Measurements from ENCODE around the gene ZBTB21. TPM values are rescaled to one million over a fixed set of nuclear protein-coding genes. Genes with fewer than 3 reads are reported as not detected.

Gene ZBTB21
- total RNA-seq, 2 experiments from 2014 or later, result 132 to 139 TPM

DNA sequence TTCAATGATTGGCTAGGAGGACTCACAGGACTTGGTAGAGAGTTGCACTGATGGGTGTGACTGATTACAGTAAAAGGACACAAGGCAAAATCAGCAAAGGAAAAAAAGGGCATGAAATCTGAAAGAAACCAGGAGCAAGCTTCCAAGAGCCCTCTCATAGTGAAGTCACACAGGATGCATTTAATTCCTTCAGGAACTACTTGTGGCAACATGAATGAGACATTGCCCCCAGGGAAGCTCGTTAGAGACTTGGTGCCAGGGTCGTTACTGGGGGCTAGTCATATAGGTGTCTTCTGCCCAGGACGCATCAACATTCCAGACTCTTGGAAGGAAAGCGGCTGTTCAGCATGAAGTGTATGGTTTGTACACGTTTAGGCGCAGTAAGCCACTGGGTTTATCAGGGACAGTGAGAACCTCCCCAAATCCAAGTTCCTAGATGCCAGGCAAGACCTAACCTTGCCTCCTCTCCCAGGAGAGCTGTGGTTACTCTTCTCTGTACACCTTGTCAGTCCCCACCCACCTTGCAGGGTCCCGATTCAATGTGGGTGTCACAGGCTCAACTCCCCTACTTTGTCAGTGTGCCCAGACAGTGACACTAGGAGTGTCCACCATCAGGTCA, 30.3 kb downstream of the ZBTB21 start:
- DNase-seq, result no peak
- Mint-ChIP-seq H3K27ac (no peak overlapping the region), H3K36me3 (ENCODE audit: low read depth) (no peaks in the 10 kb centered on the region), H3K27me3 (no peaks in the 10 kb centered on the region), H3K4me3 (no peak overlapping the region), H3K4me1 (ENCODE audit: low read depth) (peaks cover 5% of the 10 kb centered on the region), H3K9me3 (peaks cover 8% of the 10 kb centered on the region)
- Histone ChIP-seq H3K27ac (ENCODE audit: low read depth in 1 of 2, low read length in 2 of 2) (no peak overlapping the region), H3K9me3 (ENCODE audit: control insufficient read depth in 1 of 2, insufficient read depth in 1 of 2, low read length in 2 of 2) (no peaks in the 10 kb centered on the region), H3K36me3 (ENCODE audit: insufficient read depth, low read length) (no peaks in the 10 kb centered on the region), H3K4me3 (ENCODE audit: low read length) (no peak overlapping the region), H3K4me1 (ENCODE audit: insufficient read depth, low read length) (peaks cover under 1% of the 10 kb centered on the region), H3K27me3 (ENCODE audit: control insufficient read depth in 1 of 2, insufficient read depth in 2 of 2, low read length in 2 of 2) (peaks cover 0 to 4% of the 10 kb centered on the region in 2 experiments)
- TF ChIP-seq, protein P1, sequence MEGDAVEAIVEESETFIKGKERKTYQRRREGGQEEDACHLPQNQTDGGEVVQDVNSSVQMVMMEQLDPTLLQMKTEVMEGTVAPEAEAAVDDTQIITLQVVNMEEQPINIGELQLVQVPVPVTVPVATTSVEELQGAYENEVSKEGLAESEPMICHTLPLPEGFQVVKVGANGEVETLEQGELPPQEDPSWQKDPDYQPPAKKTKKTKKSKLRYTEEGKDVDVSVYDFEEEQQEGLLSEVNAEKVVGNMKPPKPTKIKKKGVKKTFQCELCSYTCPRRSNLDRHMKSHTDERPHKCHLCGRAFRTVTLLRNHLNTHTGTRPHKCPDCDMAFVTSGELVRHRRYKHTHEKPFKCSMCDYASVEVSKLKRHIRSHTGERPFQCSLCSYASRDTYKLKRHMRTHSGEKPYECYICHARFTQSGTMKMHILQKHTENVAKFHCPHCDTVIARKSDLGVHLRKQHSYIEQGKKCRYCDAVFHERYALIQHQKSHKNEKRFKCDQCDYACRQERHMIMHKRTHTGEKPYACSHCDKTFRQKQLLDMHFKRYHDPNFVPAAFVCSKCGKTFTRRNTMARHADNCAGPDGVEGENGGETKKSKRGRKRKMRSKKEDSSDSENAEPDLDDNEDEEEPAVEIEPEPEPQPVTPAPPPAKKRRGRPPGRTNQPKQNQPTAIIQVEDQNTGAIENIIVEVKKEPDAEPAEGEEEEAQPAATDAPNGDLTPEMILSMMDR (IDR thresholded peaks at IDR 0.05), result no peak
- ATAC-seq (ENCODE audit: poor library complexity), result no peak
- intact Hi-C loops (cut with DNase I, micrococcal nuclease), result no loop called here
- POLR2A ChIA-PET, result no interaction called here
- CTCF ChIA-PET, result no interaction called here

DNA sequence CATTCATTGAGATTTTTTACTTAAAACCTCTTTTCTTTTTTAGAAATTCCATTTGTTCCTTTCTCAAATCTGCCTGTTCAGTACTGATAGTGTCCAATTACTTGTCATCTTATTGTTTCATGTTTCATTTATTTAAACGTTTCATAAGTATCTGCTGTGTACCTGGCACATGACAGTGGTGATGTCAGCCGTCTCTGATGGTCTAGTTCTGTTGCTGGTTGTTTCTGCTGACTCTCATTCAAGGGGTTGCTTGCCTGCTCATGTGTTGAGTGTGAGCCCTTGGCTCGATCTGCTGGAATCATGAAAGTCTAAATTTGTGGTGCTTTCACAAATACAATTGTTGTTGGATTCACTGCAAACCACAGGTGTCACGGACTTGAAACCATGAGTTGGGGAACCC, 30.8 kb downstream of the ZBTB21 start:
- H3K4me3 Mint-ChIP-seq, result no peak overlapping the region
- no peak for DNase-seq
- peaks cover 6% of the 10 kb centered on the region for H3K4me1 ChIP-seq (ENCODE audit: insufficient read depth, low read length)
- H3K9me3 ChIP-seq (ENCODE audit: control insufficient read depth in 1 of 2, insufficient read depth in 1 of 2, low read length in 2 of 2), result no peaks in the 10 kb centered on the region
- no peak overlapping the region for H3K4me3 ChIP-seq (ENCODE audit: low read length)
- no peak overlapping the region for H3K27ac ChIP-seq (ENCODE audit: low read depth in 1 of 2, low read length in 2 of 2)
- H3K9me3 Mint-ChIP-seq, result peaks cover 8% of the 10 kb centered on the region
- TF ChIP-seq, protein P1 (IDR thresholded peaks at IDR 0.05), result no peak
- no peak overlapping the region for H3K27ac Mint-ChIP-seq
- ChIA-PET CTCF (no interaction called here), POLR2A (no interaction called here)
- no peaks in the 10 kb centered on the region for H3K27me3 Mint-ChIP-seq
- intact Hi-C loops (cut with DNase I, micrococcal nuclease), result no loop called here
- H3K27me3 ChIP-seq (ENCODE audit: control insufficient read depth in 1 of 2, insufficient read depth in 2 of 2, low read length in 2 of 2), result peaks cover 0 to 4% of the 10 kb centered on the region in 2 experiments
- H3K36me3 ChIP-seq (ENCODE audit: insufficient read depth, low read length), result no peaks in the 10 kb centered on the region
- ATAC-seq (ENCODE audit: poor library complexity), result no peak
- H3K4me1 Mint-ChIP-seq (ENCODE audit: low read depth), result peaks cover 10% of the 10 kb centered on the region
- H3K36me3 Mint-ChIP-seq (ENCODE audit: low read depth), result no peaks in the 10 kb centered on the region

DNA sequence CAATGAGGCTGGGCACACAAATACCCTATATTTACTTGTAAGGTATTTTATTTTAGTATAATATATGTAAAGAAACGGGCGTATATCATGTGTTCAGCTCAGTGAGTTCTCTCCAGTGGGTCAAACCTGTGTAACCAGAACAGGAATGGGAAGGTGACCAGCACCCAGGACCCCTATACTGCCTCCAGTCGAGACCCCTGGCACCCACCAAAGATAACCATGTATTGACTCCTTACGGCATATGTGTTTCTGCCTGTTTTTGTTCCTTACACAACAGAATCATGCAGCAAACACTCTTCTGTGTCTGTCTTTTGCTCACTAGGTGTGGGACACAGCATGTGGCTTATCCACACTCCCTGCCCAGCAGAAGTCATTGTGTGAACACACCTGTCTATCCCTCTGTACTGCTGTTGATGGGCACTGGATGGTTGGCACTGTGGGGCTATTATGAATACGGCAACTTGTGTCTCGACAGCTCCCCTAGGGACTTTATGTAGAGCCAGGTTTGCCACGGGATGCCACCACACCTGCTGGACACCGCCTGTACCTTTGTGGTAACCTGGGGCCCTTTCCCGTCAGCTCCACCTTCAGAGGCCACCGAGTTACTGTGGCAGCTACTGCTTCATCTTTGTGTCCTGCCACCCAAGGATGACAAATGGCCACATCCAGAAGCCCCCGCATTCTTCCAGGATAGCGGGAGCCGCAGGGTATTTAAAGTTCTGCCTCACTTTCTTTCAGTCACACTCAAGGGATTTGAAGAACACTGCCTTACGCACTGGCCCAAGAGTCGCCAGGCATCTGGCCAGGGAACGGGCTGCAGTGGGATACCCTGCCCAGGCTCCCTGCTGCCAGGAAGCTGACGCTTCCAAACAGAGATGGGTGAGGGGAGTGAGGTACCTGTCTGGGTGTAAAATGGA, 32.9 kb downstream of the ZBTB21 start:
- peaks cover 22% of the 10 kb centered on the region for H3K4me1 Mint-ChIP-seq (ENCODE audit: low read depth)
- TF ChIP-seq, protein P1 (IDR thresholded peaks at IDR 0.05), result no peak
- no peaks in the 10 kb centered on the region for H3K27me3 Mint-ChIP-seq
- ATAC-seq (ENCODE audit: poor library complexity), result no peak
- peaks cover 15% of the 10 kb centered on the region for H3K4me1 ChIP-seq (ENCODE audit: insufficient read depth, low read length)
- CTCF ChIA-PET, result no interaction called here
- no peak overlapping the region for H3K4me3 ChIP-seq (ENCODE audit: low read length)
- H3K27ac Mint-ChIP-seq, result no peak overlapping the region
- POLR2A ChIA-PET, result no interaction called here
- H3K36me3 ChIP-seq (ENCODE audit: insufficient read depth, low read length), result no peaks in the 10 kb centered on the region
- no peaks in the 10 kb centered on the region for H3K36me3 Mint-ChIP-seq (ENCODE audit: low read depth)
- intact Hi-C loops (cut with DNase I, micrococcal nuclease), result no loop called here
- H3K27me3 ChIP-seq (ENCODE audit: control insufficient read depth in 1 of 2, insufficient read depth in 2 of 2, low read length in 2 of 2), result peaks cover 0 to 4% of the 10 kb centered on the region in 2 experiments
- no peak overlapping the region for H3K27ac ChIP-seq (ENCODE audit: low read depth in 1 of 2, low read length in 2 of 2)
- H3K9me3 ChIP-seq (ENCODE audit: control insufficient read depth in 1 of 2, insufficient read depth in 1 of 2, low read length in 2 of 2), result peaks cover 0 to 16% of the 10 kb centered on the region in 2 experiments
- H3K4me3 Mint-ChIP-seq, result no peak overlapping the region
- H3K9me3 Mint-ChIP-seq, result peaks cover under 1% of the 10 kb centered on the region
- no peak for DNase-seq
